ENCODE results near the gene PPP4R1.

The PPP4R1 gene

GRCh38 chr18:9549405-9549804 lies 65.0 kb downstream of the PPP4R1 start:
- TF ChIP-seq CTCF (IDR thresholded peaks at IDR 0.05): no peak
- no peak overlapping the region for H3K4me3 ChIP-seq (ENCODE audit: low read depth in 1 of 2, low read length in 1 of 2)
- H3K4me1 ChIP-seq (ENCODE audit: control insufficient read depth in 1 of 2, insufficient read depth in 1 of 2, low read depth in 1 of 2, low read length in 1 of 2): no peaks in the 10 kb centered on the region
- H3K36me3 ChIP-seq: peaks cover 98% of the 10 kb centered on the region
- no peaks in the 10 kb centered on the region for H3K27me3 ChIP-seq
- H3K9me3 ChIP-seq: no peaks in the 10 kb centered on the region
- no peak overlapping the region for H3K27ac ChIP-seq

GRCh38 chr18:9547782-9548181 lies 66.6 kb downstream of the PPP4R1 start:
- TF ChIP-seq CTCF (IDR thresholded peaks at IDR 0.05): no peak
- Histone ChIP-seq H3K4me1 (ENCODE audit: control insufficient read depth in 1 of 2, insufficient read depth in 1 of 2, low read depth in 1 of 2, low read length in 1 of 2) (no peaks in the 10 kb centered on the region), H3K9me3 (no peaks in the 10 kb centered on the region), H3K4me3 (ENCODE audit: low read depth in 1 of 2, low read length in 1 of 2) (no peak overlapping the region), H3K36me3 (peaks cover 88% of the 10 kb centered on the region), H3K27me3 (no peaks in the 10 kb centered on the region), H3K27ac (no peak overlapping the region)

GRCh38 chr18:9546468-9546867 lies 67.9 kb downstream of the PPP4R1 start:
- no peaks in the 10 kb centered on the region for H3K4me1 ChIP-seq (ENCODE audit: control insufficient read depth in 1 of 2, insufficient read depth in 1 of 2, low read depth in 1 of 2, low read length in 1 of 2)
- no peak for TF ChIP-seq CTCF (IDR thresholded peaks at IDR 0.05)
- H3K27me3 ChIP-seq: no peaks in the 10 kb centered on the region
- peaks cover 75% of the 10 kb centered on the region for H3K36me3 ChIP-seq
- H3K9me3 ChIP-seq: no peaks in the 10 kb centered on the region
- no peak overlapping the region for H3K27ac ChIP-seq
- H3K4me3 ChIP-seq (ENCODE audit: low read depth in 1 of 2, low read length in 1 of 2): no peak overlapping the region

GRCh38 chr18:9545029-9545428 lies 69.3 kb downstream of the PPP4R1 start:
- no peaks in the 10 kb centered on the region for H3K27me3 ChIP-seq
- no peak for TF ChIP-seq CTCF (IDR thresholded peaks at IDR 0.05)
- no peaks in the 10 kb centered on the region for H3K9me3 ChIP-seq
- H3K4me3 ChIP-seq (ENCODE audit: low read depth in 1 of 2, low read length in 1 of 2): no peak overlapping the region
- H3K4me1 ChIP-seq (ENCODE audit: control insufficient read depth in 1 of 2, insufficient read depth in 1 of 2, low read depth in 1 of 2, low read length in 1 of 2): no peaks in the 10 kb centered on the region
- H3K27ac ChIP-seq: peak overlapping the region; percentile 11
- H3K36me3 ChIP-seq: peaks cover 70% of the 10 kb centered on the region

GRCh38 chr18:9542924-9543323 lies 71.4 kb downstream of the PPP4R1 start:
- H3K27me3 ChIP-seq: no peaks in the 10 kb centered on the region
- H3K4me1 ChIP-seq (ENCODE audit: control insufficient read depth in 1 of 2, insufficient read depth in 1 of 2, low read depth in 1 of 2, low read length in 1 of 2): no peaks in the 10 kb centered on the region
- H3K4me3 ChIP-seq (ENCODE audit: low read depth in 1 of 2, low read length in 1 of 2): no peak overlapping the region
- H3K27ac ChIP-seq: no peak overlapping the region
- no peak for TF ChIP-seq CTCF (IDR thresholded peaks at IDR 0.05)
- peaks cover 70% of the 10 kb centered on the region for H3K36me3 ChIP-seq
- no peaks in the 10 kb centered on the region for H3K9me3 ChIP-seq

- Histone ChIP-seq H3K4me3 (ENCODE audit: low read depth in 1 of 2, low read length in 1 of 2) (no peak overlapping the region), H3K27ac (no peak overlapping the region), H3K9me3 (no peaks in the 10 kb centered on the region), H3K4me1 (ENCODE audit: control insufficient read depth in 1 of 2, insufficient read depth in 1 of 2, low read depth in 1 of 2, low read length in 1 of 2) (no peaks in the 10 kb centered on the region), H3K36me3 (peaks cover 66% of the 10 kb centered on the region), H3K27me3 (no peaks in the 10 kb centered on the region)
- no peak for TF ChIP-seq CTCF (IDR thresholded peaks at IDR 0.05)
Observed at GRCh38 chr18:9539938-9540337, 74.4 kb downstream of the PPP4R1 start.

All from neutrophil (primary cell).